IPS DF 6.9 (cell line): ENCODE data around the gene GRM4.
"Not testable (repeated sequence)": the region's sequence is repeated elsewhere in the genome, so short reads cannot be mapped to it uniquely, and the experiment has no call there.

Source experiments
- DNase-seq: peaks from one replicate; pipeline ENCODE4 v3.0.0-alpha.2; 2013; ENCODE audit warnings: low read depth, low spot score
- H3K27ac ChIP-seq: one replicate; pipeline ENCODE4 v1.5.1; 2013; ENCODE audit warnings: low read length, control low read depth
- H3K27me3 ChIP-seq: 2 replicates; pipeline ENCODE4 v1.6.1; 2013; ENCODE audit warnings: mild to moderate bottlenecking, low read length; ENCODE audit not compliant: control insufficient read depth, insufficient read depth
- H3K36me3 ChIP-seq: 2 replicates; pipeline ENCODE4 v1.6.1; 2013; ENCODE audit warnings: low read length; ENCODE audit not compliant: control insufficient read depth, insufficient read depth
- H3K4me1 ChIP-seq: 2 replicates; pipeline ENCODE4 v1.6.1; 2013; ENCODE audit warnings: low read length; ENCODE audit not compliant: control insufficient read depth, insufficient read depth
- H3K4me3 ChIP-seq: 2 replicates; pipeline ENCODE4 v1.5.1; 2013; ENCODE audit warnings: mild to moderate bottlenecking, low read length
- H3K9me3 ChIP-seq: 2 replicates; pipeline ENCODE4 v1.6.1; 2013; ENCODE audit warnings: low read length, inconsistent platforms; ENCODE audit not compliant: control insufficient read depth, insufficient read depth
- WGBS: extraction: QIAGEN DNeasy Blood & Tissue Kit; methylation state at CpG from one replicate; pipeline ENCODE4 v1.1.7; 2013; ENCODE audit warnings: mixed read lengths, missing lambda C conversion rate; ENCODE audit not compliant: insufficient read length, insufficient coverage; 5-methylcytosine and 5-hydroxymethylcytosine counted together

The GRM4 gene

DNA sequence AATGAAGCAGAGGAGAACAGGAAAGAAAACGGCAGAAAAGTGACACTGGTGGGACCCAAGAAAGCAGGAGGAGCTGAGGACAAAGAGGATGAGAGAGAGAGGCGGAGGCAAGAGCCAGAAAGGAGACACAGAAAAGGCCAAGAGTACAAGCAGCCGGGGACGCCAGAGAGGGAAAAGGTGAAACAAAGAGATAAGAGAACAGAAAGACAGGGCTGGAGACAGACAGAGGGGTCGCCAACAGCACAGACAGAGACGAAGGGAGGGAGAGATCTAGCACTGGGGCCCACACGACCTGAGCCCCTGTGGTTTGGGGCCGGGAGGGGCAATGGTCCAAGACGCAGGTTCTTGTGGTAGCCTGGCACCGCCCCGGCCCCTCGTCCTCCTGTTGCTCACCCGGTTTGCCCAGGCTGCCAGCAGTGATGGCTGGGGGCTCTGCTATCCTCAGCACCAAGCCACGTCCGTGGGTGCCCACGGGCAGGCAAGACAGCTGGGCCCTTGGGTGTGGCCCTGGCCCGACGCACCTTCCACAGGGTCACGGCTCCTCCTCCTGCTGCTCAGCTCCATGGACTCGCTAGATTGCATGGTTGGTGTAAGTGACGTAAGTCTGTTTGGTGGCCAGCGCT, 123.5 kb downstream of the GRM4 start:
- DNase-seq: no peak
- H3K4me3 ChIP-seq: no peak overlapping the region
- no peaks in the 10 kb centered on the region for H3K27me3 ChIP-seq
- no peak overlapping the region for H3K27ac ChIP-seq
- no peaks in the 10 kb centered on the region for H3K36me3 ChIP-seq
- H3K4me1 ChIP-seq: no peaks in the 10 kb centered on the region
- H3K9me3 ChIP-seq: no peaks in the 10 kb centered on the region
- no CpG with 5 or more reads among the region's 22 CpGs for WGBS

- Histone ChIP-seq H3K4me1 (no peaks in the 10 kb centered on the region), H3K27me3 (no peaks in the 10 kb centered on the region), H3K4me3 (no peak overlapping the region), H3K36me3 (no peaks in the 10 kb centered on the region), H3K27ac (no peak overlapping the region), H3K9me3 (no peaks in the 10 kb centered on the region; the same call in 1 of the 2 replicates)
- WGBS: no CpG with 5 or more reads among the region's 19 CpGs
- no peak for DNase-seq
Observed at GRCh38 chr6:34021554-34022190, 124.2 kb downstream of the GRM4 start.

GRCh38 chr6:34020807-34021553, 124.9 kb downstream of the GRM4 start:
- H3K27ac ChIP-seq: no peak overlapping the region
- no peak for DNase-seq
- no CpG with 5 or more reads among the region's 17 CpGs for WGBS
- no peak overlapping the region for H3K4me3 ChIP-seq
- peaks cover 4% of the 10 kb centered on the region for H3K27me3 ChIP-seq
- no peaks in the 10 kb centered on the region; the same call in 1 of the 2 replicates for H3K9me3 ChIP-seq
- H3K36me3 ChIP-seq: no peaks in the 10 kb centered on the region
- H3K4me1 ChIP-seq: no peaks in the 10 kb centered on the region

- Histone ChIP-seq H3K9me3 (no peaks in the 10 kb centered on the region; the same call in 1 of the 2 replicates), H3K27me3 (peaks cover 10% of the 10 kb centered on the region), H3K36me3 (no peaks in the 10 kb centered on the region), H3K27ac (no peak overlapping the region), H3K4me3 (no peak overlapping the region), H3K4me1 (peaks cover 5% of the 10 kb centered on the region)
- no peak for DNase-seq
- no CpG with 5 or more reads among the region's 5 CpGs for WGBS
Observed at GRCh38 chr6:34020278-34020677, 125.6 kb downstream of the GRM4 start.

- DNase-seq: no peak
- WGBS: no CpG with 5 or more reads among the region's 7 CpGs
Observed at GRCh38 chr6:34018961-34019606, 126.8 kb downstream of the GRM4 start.

DNA sequence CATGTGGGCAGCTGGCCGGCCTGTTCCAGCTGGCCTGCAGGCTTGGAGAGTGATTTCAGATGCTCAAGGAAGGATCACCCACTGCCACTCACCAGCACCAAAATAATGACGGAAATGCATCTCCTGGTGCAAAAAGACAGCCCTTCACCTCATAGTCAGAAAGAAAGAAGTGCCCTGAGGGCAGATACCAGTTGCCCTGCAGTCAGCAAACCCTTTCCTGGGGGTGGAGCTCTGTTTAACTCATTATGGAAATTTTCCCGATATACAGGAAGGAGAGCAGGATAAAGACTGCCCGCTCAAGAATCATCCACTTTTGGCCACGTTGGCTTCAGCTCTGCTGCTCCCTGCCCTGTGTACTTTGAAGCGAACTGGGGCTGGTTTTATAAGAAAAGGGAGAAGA, 127.9 kb downstream of the GRM4 start:
- Histone ChIP-seq H3K4me3 (no peak overlapping the region), H3K9me3 (no peaks in the 10 kb centered on the region; the same call in 1 of the 2 replicates), H3K27me3 (peaks cover 24% of the 10 kb centered on the region), H3K27ac (no peak overlapping the region), H3K36me3 (no peaks in the 10 kb centered on the region), H3K4me1 (peaks cover 5% of the 10 kb centered on the region)
- DNase-seq: no peak
- WGBS: no CpG with 5 or more reads among the region's 6 CpGs

More at GRCh38 chr6:34018961-34019606, 126.8 kb downstream of the GRM4 start:
- H3K9me3 ChIP-seq: no peaks in the 10 kb centered on the region; the same call in 1 of the 2 replicates
- H3K36me3 ChIP-seq: no peaks in the 10 kb centered on the region
- H3K27ac ChIP-seq: no peak overlapping the region
- H3K4me1 ChIP-seq: peaks cover 5% of the 10 kb centered on the region
- peaks cover 18% of the 10 kb centered on the region for H3K27me3 ChIP-seq
- H3K4me3 ChIP-seq: no peak overlapping the region

GRCh38 chr6:34017106-34017805, 128.6 kb downstream of the GRM4 start:
- H3K9me3 ChIP-seq: no peaks in the 10 kb centered on the region; the same call in 1 of the 2 replicates
- peaks cover 5% of the 10 kb centered on the region for H3K4me1 ChIP-seq
- peaks cover 26% of the 10 kb centered on the region for H3K27me3 ChIP-seq
- H3K27ac ChIP-seq: no peak overlapping the region
- H3K36me3 ChIP-seq: no peaks in the 10 kb centered on the region
- DNase-seq: no peak
- WGBS: no CpG with 5 or more reads among the region's 54 CpGs
- H3K4me3 ChIP-seq: no peak overlapping the region

DNA sequence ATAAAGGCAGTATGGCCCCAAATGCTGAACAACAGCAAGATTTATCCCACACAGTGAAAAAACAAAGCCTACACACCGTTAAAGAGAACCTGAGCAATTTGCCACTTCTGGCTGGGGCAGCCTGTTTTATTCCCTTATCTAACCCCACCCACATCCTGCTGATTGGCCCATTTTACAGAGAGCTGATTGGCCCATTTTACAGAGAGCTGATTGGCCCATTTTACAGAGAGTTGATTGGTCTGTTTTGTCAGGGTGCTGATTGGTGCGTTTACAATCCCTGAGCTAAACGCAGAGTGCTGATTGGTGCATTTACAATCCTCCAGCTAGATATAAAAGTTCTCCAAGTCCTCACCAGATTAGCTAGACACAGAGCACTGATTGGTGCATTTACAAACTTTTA, 129.3 kb downstream of the GRM4 start:
- no CpG with 5 or more reads among the region's 3 CpGs for WGBS

GRCh38 chr6:34015586-34015985, 130.3 kb downstream of the GRM4 start:
- WGBS: no CpG with 5 or more reads among the region's 6 CpGs
- Histone ChIP-seq H3K27me3 (peaks cover 31% of the 10 kb centered on the region), H3K4me1 (peaks cover 5% of the 10 kb centered on the region), H3K4me3 (no peak overlapping the region), H3K27ac (no peak overlapping the region), H3K9me3 (no peaks in the 10 kb centered on the region; the same call in 1 of the 2 replicates), H3K36me3 (no peaks in the 10 kb centered on the region)
- peak; percentile 33 for DNase-seq

More for the DNA sequence above, 129.3 kb downstream of the GRM4 start:
- H3K36me3 ChIP-seq, H3K4me1 ChIP-seq, H3K4me3 ChIP-seq, H3K9me3 ChIP-seq, DNase-seq, H3K27ac ChIP-seq: not testable (repeated sequence)
- H3K27me3 ChIP-seq: peaks cover 26% of the 10 kb centered on the region

DNA sequence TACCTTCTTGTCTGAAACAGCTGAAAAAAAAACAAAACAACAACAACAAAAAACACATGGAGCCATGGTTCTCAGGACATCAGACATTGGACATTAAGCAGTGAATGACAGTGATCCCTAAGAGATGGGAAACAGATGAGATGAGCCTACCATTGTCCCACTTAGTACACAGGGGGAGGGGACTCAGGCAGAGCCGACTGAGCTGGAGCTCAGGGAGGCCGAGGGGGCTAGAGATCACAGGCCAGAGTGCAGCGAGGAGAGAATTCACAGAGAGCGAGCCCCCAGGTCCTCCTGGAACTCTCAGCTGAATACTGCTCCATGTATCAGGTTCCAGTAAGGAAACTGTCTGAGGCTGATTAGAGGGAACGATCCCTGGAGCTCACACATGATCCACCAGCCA, 134.6 kb downstream of the GRM4 start:
- Histone ChIP-seq H3K4me1 (peaks cover 5% of the 10 kb centered on the region), H3K4me3 (no peak overlapping the region), H3K27me3 (peaks cover 64% of the 10 kb centered on the region), H3K27ac (no peak overlapping the region), H3K36me3 (no peaks in the 10 kb centered on the region), H3K9me3 (no peaks in the 10 kb centered on the region)
- no peak for DNase-seq
- WGBS: no CpG with 5 or more reads among the region's 5 CpGs
